ENCODE results near the gene PXMP4. TPM values are rescaled to one million over a fixed set of nuclear protein-coding genes. Genes with fewer than 3 reads are reported as not detected.

Gene PXMP4
- polyA plus RNA-seq, 2 of the 4 experiments (the other 2 are of a cell fraction): 4.5 to 6.6 TPM

DNA sequence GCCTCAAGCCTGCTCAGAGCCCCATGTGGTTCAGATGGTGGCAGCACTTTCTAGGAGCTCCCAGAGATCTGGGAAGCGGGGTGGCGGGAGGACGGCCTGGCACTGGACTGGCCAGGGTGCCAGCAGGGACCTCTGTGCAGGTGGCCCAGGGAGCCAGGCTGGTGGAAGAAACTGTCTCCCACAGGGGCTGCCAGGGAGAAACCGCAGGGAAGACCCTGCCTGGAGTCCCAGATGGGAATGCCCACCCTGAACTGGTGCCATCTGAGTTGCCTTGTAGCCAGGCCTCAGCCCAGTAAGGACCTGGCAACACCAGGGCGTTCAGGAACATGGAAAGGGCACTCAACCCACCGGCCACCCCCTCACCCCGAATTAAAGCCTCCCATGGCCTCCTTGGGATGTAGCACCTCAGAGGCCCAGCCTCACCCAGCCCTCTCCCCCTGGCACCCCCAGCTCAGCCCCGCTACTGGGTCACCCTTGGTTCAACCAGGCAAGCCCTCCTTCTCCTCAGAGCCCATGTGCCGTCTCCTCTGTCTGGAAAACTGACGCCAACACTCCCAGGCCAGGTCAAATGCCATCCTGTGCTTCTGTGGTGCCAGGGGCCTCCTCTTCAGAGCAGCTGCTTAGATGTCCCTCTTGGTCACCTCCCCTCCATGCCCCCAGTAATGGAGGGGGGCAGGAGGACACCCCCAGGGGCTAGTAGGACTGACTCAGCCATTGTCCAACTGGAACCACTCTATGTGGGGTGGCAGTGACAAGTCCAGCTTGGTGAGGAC is 63.9 kb downstream of the PXMP4 start:
- DNase-seq (ENCODE audit: low read depth in 1 of 2, low spot score in 1 of 2) (no peak), ATAC-seq (no peak), FAIRE-seq (no peak)
- TF ChIP-seq HOXB13 (CRISPR knock-in tag; IDR thresholded peaks at IDR 0.05; ENCODE audit: low read depth) (no peak), HDAC2 (IDR thresholded peaks at IDR 0.05) (no peak), BHLHE40 (IDR thresholded peaks at IDR 0.05; ENCODE audit: low read depth, low read length) (no peak), POLR2A (IDR thresholded peaks at IDR 0.05; ENCODE audit: low read length) (no peak), HOXA7 (CRISPR knock-in tag; IDR thresholded peaks at IDR 0.05) (no peak), HEYL (CRISPR knock-in tag; IDR thresholded peaks at IDR 0.05) (no peak), TFCP2L1 (CRISPR knock-in tag; IDR thresholded peaks at IDR 0.05) (no peak), PHF8 (IDR thresholded peaks at IDR 0.05; ENCODE audit: borderline replicate concordance, low read depth) (no peak), EHMT2 (IDR thresholded peaks at IDR 0.05; ENCODE audit: low read depth) (no peak), RNF2 (IDR thresholded peaks at IDR 0.05; ENCODE audit: borderline replicate concordance, low read depth) (no peak), RARB (CRISPR knock-in tag; IDR thresholded peaks at IDR 0.05) (no peak), JUN (IDR thresholded peaks at IDR 0.05) (no peak)
- TF ChIP-seq, protein P1, sequence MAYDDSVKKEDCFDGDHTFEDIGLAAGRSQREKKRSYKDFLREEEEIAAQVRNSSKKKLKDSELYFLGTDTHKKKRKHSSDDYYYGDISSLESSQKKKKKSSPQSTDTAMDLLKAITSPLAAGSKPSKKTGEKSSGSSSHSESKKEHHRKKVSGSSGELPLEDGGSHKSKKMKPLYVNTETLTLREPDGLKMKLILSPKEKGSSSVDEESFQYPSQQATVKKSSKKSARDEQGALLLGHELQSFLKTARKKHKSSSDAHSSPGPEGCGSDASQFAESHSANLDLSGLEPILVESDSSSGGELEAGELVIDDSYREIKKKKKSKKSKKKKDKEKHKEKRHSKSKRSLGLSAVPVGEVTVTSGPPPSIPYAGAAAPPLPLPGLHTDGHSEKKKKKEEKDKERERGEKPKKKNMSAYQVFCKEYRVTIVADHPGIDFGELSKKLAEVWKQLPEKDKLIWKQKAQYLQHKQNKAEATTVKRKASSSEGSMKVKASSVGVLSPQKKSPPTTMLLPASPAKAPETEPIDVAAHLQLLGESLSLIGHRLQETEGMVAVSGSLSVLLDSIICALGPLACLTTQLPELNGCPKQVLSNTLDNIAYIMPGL (CRISPR knock-in tag; IDR thresholded peaks at IDR 0.05; ENCODE audit: borderline replicate concordance): no peak
- TF ChIP-seq, protein P2, sequence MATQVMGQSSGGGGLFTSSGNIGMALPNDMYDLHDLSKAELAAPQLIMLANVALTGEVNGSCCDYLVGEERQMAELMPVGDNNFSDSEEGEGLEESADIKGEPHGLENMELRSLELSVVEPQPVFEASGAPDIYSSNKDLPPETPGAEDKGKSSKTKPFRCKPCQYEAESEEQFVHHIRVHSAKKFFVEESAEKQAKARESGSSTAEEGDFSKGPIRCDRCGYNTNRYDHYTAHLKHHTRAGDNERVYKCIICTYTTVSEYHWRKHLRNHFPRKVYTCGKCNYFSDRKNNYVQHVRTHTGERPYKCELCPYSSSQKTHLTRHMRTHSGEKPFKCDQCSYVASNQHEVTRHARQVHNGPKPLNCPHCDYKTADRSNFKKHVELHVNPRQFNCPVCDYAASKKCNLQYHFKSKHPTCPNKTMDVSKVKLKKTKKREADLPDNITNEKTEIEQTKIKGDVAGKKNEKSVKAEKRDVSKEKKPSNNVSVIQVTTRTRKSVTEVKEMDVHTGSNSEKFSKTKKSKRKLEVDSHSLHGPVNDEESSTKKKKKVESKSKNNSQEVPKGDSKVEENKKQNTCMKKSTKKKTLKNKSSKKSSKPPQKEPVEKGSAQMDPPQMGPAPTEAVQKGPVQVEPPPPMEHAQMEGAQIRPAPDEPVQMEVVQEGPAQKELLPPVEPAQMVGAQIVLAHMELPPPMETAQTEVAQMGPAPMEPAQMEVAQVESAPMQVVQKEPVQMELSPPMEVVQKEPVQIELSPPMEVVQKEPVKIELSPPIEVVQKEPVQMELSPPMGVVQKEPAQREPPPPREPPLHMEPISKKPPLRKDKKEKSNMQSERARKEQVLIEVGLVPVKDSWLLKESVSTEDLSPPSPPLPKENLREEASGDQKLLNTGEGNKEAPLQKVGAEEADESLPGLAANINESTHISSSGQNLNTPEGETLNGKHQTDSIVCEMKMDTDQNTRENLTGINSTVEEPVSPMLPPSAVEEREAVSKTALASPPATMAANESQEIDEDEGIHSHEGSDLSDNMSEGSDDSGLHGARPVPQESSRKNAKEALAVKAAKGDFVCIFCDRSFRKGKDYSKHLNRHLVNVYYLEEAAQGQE (IDR thresholded peaks at IDR 0.05): no peak
- TF ChIP-seq, protein P3, sequence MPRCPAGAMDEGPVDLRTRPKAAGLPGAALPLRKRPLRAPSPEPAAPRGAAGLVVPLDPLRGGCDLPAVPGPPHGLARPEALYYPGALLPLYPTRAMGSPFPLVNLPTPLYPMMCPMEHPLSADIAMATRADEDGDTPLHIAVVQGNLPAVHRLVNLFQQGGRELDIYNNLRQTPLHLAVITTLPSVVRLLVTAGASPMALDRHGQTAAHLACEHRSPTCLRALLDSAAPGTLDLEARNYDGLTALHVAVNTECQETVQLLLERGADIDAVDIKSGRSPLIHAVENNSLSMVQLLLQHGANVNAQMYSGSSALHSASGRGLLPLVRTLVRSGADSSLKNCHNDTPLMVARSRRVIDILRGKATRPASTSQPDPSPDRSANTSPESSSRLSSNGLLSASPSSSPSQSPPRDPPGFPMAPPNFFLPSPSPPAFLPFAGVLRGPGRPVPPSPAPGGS (IDR thresholded peaks at IDR 0.05): no peak
- TF ChIP-seq, protein P4, sequence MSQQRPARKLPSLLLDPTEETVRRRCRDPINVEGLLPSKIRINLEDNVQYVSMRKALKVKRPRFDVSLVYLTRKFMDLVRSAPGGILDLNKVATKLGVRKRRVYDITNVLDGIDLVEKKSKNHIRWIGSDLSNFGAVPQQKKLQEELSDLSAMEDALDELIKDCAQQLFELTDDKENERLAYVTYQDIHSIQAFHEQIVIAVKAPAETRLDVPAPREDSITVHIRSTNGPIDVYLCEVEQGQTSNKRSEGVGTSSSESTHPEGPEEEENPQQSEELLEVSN (IDR thresholded peaks at IDR 0.05; ENCODE audit: borderline replicate concordance, low read depth): no peak
- Histone ChIP-seq H3K4me3 (no peak overlapping the region), H3K4me2 (no peak overlapping the region), H3K27ac (no peak overlapping the region), H3K9me3 (no peaks in the 10 kb centered on the region), H3K4me1 (peaks cover 4% of the 10 kb centered on the region; the same call in 1 of the 3 replicates)
- 92% methylated on average over 7 of the region's 10 CpGs for WGBS (ENCODE audit: missing lambda C conversion rate)
- ChIA-PET CTCF (interaction anchor here (0.6 to 2.5 kb wide), 3 partner anchors 12 to 255 kb away, joined by 3 to 9 read pairs (median 5); no protein-coding TSS in a partner anchor), POLR2A (no interaction called here)

DNA sequence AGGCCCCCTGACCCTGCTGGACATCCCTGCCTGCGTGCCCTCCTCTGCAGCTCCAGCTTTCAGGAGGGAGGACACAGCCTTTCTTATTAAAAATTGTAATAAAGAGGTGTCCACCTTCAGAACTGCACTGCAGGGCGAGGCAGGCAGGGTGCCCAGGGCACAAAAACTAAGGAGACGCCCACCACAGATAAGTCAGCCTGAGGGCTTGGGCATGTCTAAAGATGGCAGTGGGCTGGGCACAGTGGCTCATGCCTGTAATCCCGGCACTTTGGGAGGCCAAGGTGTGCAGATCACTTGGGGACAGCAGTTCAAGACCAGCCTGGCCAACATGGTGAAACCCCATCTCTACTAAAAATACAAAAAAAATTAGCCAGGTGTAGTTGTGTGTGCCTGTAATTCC is 64.9 kb downstream of the PXMP4 start:
- peaks cover 4% of the 10 kb centered on the region; the same call in 1 of the 3 replicates for H3K4me1 ChIP-seq
- no peak overlapping the region for H3K4me3 ChIP-seq
- ChIA-PET CTCF (interaction anchor here (1.2 to 4.8 kb wide), 2 partner anchors 12 to 198 kb away, joined by 4 to 21 read pairs; no protein-coding TSS in a partner anchor), POLR2A (interaction anchor here (0.5 to 2.2 kb wide), 2 partner anchors 8 to 201 kb away, joined by 3 to 14 read pairs; no protein-coding TSS in a partner anchor)
- no peak for DNase-seq (ENCODE audit: low read depth in 1 of 2, low spot score in 1 of 2)
- H3K27ac ChIP-seq: no peak overlapping the region
- FAIRE-seq: no peak
- whole genome bisulfite sequencing (ENCODE audit: missing lambda C conversion rate): 79% methylated on average over 4 of the region's 4 CpGs
- no peak overlapping the region for H3K4me2 ChIP-seq
- no peak for ATAC-seq
- no peaks in the 10 kb centered on the region for H3K9me3 ChIP-seq
- TF ChIP-seq, protein P4 (IDR thresholded peaks at IDR 0.05; ENCODE audit: borderline replicate concordance, low read depth): no peak
- TF ChIP-seq, protein P5, sequence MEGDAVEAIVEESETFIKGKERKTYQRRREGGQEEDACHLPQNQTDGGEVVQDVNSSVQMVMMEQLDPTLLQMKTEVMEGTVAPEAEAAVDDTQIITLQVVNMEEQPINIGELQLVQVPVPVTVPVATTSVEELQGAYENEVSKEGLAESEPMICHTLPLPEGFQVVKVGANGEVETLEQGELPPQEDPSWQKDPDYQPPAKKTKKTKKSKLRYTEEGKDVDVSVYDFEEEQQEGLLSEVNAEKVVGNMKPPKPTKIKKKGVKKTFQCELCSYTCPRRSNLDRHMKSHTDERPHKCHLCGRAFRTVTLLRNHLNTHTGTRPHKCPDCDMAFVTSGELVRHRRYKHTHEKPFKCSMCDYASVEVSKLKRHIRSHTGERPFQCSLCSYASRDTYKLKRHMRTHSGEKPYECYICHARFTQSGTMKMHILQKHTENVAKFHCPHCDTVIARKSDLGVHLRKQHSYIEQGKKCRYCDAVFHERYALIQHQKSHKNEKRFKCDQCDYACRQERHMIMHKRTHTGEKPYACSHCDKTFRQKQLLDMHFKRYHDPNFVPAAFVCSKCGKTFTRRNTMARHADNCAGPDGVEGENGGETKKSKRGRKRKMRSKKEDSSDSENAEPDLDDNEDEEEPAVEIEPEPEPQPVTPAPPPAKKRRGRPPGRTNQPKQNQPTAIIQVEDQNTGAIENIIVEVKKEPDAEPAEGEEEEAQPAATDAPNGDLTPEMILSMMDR (IDR thresholded peaks at IDR 0.05): no peak
- TF ChIP-seq POLR2AphosphoS2 (conservative IDR thresholded peaks at IDR 0.05; ENCODE audit: low read length) (no peak), HOXB5 (CRISPR knock-in tag; IDR thresholded peaks at IDR 0.05) (no peak), SMC3 (IDR thresholded peaks at IDR 0.05) (no peak)
- TF ChIP-seq, protein P2 (IDR thresholded peaks at IDR 0.05): no peak

Measured in A549 (cell line).